Erythroblast (primary cell): ENCODE measurements around the gene AXIN1.

Source experiments
- GATA1 ChIP-seq: IDR thresholded peaks from 2 replicates; pipeline ENCODE4 v1.6.1; 2011; ENCODE audit warnings: low read depth, mild to moderate bottlenecking, control low read depth, low read length, moderate library complexity
- POLR2A ChIP-seq: IDR thresholded peaks from 2 replicates; pipeline ENCODE4 v1.6.1; 2011; ENCODE audit warnings: mild to moderate bottlenecking, low read length

GRCh38 chr16:369866-370436 lies 17.4 kb upstream of the AXIN1 start:
- TF ChIP-seq POLR2A (no peak), GATA1 (no peak)
